ENCODE data around the gene ACTR8. TPM values are rescaled to one million over a fixed set of nuclear protein-coding genes. Genes with fewer than 3 reads are reported as not detected.

Gene ACTR8
- total RNA-seq, 1 experiment from 2014 or later, result 21.1 TPM

DNA sequence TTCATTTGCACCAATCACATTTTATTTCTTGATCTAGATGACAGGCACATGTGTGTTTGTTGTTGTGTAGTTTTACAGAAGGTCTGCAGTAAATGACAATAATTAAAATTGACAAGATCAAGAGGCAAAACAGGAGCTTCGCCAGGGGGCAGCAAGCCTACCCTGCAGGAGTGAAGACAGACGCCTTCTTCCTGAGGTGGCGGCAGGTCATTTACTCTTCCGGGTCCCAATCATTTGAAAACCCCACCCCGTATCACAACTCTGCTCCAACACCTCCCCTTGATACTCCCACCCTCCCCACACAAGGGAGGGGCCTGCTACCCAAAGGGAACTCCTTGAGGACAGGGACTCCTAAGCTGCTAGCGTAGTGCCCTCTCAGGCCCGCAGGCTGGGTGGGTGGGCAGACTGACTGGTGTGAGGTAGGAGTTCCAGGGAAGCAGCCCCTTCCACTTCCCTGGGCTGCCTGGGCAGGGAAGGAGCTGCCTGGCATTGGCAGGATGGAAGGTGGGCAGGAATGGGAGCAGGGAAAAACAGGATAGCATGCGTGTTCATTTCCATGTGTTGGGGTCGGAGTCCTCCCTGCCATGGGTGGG lies 48.8 kb downstream of the ACTR8 start:
- H3K4me3 ChIP-seq (ENCODE audit: low read depth, low read length, poor library complexity, severe bottlenecking), result no peak overlapping the region
- H3K36me3 ChIP-seq (ENCODE audit: insufficient read depth, low read length, poor library complexity, severe bottlenecking), result no peaks in the 10 kb centered on the region
- no peak for DNase-seq (ENCODE audit: low spot score)
- ChIA-PET POLR2A (ENCODE audit: low non-redundant PET) (no interaction called here), CTCF (no interaction called here)
- no peak for TF ChIP-seq EZH2 (IDR thresholded peaks at IDR 0.05; ENCODE audit: borderline replicate concordance, low read depth, low read length, poor library complexity, severe bottlenecking)
- H3K9me3 ChIP-seq (ENCODE audit: low read depth, low read length, poor library complexity, severe bottlenecking), result no peaks in the 10 kb centered on the region
- intact Hi-C loops (cut with micrococcal nuclease; ENCODE audit: unreplicated experiment), result no loop called here
- no peaks in the 10 kb centered on the region for H3K27me3 ChIP-seq (replicated peaks; ENCODE audit: insufficient read depth, low read depth, low read length, poor library complexity)
- BruUV-seq (replicated peaks), result no TSS peak
- no peak overlapping the region for H3K27ac ChIP-seq (ENCODE audit: low read depth, low read length, poor library complexity, severe bottlenecking)
- H3K4me1 ChIP-seq (ENCODE audit: insufficient read depth, low read length, poor library complexity, severe bottlenecking), result no peaks in the 10 kb centered on the region

DNA sequence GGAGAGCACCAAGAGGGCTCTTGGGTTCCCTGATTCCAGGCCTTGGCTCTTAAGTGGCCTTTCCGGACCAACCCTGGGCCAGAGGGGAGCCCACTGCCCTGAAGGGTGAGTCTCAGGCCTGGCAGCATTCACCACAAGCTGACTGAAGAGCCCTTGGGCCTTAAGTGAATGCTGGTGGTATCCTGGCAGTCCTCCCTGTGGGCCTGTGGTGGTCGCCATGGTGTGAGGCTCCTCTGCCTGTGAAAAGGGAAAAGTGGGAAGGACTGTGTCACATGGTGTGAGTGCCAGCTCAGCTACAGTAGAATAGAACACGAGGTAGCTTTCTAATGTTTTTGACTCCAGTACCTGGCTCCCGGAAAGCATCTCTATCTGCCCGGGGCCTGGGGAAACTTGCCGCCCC lies 51.0 kb downstream of the ACTR8 start:
- CTCF ChIA-PET, result no interaction called here
- intact Hi-C loops (cut with micrococcal nuclease; ENCODE audit: unreplicated experiment), result no loop called here

DNA sequence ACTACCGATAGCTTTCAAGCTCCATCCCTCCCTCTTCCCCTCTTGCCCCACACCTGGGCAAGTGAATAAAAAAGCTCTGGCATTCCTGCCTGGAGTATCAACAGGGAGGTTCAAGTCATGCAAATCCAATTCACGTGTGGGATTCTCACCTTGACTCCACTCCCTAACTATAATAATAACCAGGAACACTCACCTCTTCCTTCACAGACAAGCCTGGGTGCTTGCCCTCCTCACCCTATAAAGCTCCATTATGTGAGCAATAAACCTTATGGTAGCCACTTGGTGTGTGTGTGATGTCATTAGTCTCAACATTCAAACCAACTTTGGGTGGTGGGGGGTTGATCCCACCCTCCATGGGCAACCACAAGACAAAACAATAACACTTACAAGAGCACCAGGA lies 52.3 kb downstream of the ACTR8 start:
- ChIA-PET CTCF (no interaction called here), POLR2A (ENCODE audit: low non-redundant PET) (no interaction called here)
- intact Hi-C loops (cut with micrococcal nuclease; ENCODE audit: unreplicated experiment), result no loop called here
- Histone ChIP-seq H3K4me1 (ENCODE audit: insufficient read depth, low read length, poor library complexity, severe bottlenecking) (no peaks in the 10 kb centered on the region), H3K36me3 (ENCODE audit: insufficient read depth, low read length, poor library complexity, severe bottlenecking) (no peaks in the 10 kb centered on the region), H3K27ac (ENCODE audit: low read depth, low read length, poor library complexity, severe bottlenecking) (no peak overlapping the region), H3K9me3 (ENCODE audit: low read depth, low read length, poor library complexity, severe bottlenecking) (no peaks in the 10 kb centered on the region), H3K27me3 (replicated peaks; ENCODE audit: insufficient read depth, low read depth, low read length, poor library complexity) (no peaks in the 10 kb centered on the region), H3K4me3 (ENCODE audit: low read depth, low read length, poor library complexity, severe bottlenecking) (no peak overlapping the region)
- BruUV-seq (replicated peaks), result no TSS peak
- DNase-seq (ENCODE audit: low spot score), result no peak
- no peak for TF ChIP-seq EZH2 (IDR thresholded peaks at IDR 0.05; ENCODE audit: borderline replicate concordance, low read depth, low read length, poor library complexity, severe bottlenecking)
- TF ChIP-seq, protein P1, sequence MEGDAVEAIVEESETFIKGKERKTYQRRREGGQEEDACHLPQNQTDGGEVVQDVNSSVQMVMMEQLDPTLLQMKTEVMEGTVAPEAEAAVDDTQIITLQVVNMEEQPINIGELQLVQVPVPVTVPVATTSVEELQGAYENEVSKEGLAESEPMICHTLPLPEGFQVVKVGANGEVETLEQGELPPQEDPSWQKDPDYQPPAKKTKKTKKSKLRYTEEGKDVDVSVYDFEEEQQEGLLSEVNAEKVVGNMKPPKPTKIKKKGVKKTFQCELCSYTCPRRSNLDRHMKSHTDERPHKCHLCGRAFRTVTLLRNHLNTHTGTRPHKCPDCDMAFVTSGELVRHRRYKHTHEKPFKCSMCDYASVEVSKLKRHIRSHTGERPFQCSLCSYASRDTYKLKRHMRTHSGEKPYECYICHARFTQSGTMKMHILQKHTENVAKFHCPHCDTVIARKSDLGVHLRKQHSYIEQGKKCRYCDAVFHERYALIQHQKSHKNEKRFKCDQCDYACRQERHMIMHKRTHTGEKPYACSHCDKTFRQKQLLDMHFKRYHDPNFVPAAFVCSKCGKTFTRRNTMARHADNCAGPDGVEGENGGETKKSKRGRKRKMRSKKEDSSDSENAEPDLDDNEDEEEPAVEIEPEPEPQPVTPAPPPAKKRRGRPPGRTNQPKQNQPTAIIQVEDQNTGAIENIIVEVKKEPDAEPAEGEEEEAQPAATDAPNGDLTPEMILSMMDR (conservative IDR thresholded peaks at IDR 0.05; ENCODE audit: low read depth, low read length), result no peak

More for the DNA sequence above, 51.0 kb downstream of the ACTR8 start:
- Histone ChIP-seq H3K27me3 (replicated peaks; ENCODE audit: insufficient read depth, low read depth, low read length, poor library complexity) (no peaks in the 10 kb centered on the region), H3K9me3 (ENCODE audit: low read depth, low read length, poor library complexity, severe bottlenecking) (no peaks in the 10 kb centered on the region), H3K4me1 (ENCODE audit: insufficient read depth, low read length, poor library complexity, severe bottlenecking) (no peaks in the 10 kb centered on the region), H3K36me3 (ENCODE audit: insufficient read depth, low read length, poor library complexity, severe bottlenecking) (no peaks in the 10 kb centered on the region), H3K4me3 (ENCODE audit: low read depth, low read length, poor library complexity, severe bottlenecking) (no peak overlapping the region), H3K27ac (ENCODE audit: low read depth, low read length, poor library complexity, severe bottlenecking) (no peak overlapping the region)
- POLR2A ChIA-PET (ENCODE audit: low non-redundant PET), result no interaction called here
- TF ChIP-seq EZH2 (IDR thresholded peaks at IDR 0.05; ENCODE audit: borderline replicate concordance, low read depth, low read length, poor library complexity, severe bottlenecking), result no peak
- TF ChIP-seq, protein P1 (conservative IDR thresholded peaks at IDR 0.05; ENCODE audit: low read depth, low read length), result no peak
- no TSS peak for BruUV-seq (replicated peaks)
- DNase-seq (ENCODE audit: low spot score), result no peak

DNA sequence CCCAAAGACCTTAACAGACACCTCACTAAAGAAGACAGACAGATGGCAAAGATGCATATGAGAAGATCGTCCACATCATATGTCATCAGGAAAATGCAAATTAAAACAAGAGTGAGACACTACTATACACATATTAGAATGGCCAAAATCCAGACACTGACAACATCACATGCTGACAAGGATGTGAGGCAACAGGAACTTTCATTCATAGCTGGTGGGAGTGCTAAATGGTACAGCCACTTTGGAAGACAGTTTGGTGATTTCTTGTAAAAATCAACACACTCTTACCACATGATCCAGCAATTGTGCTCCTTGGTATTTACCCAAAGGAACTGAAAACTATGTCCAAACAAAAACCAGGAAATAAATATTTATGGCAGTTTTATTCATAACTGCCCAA lies 53.4 kb downstream of the ACTR8 start:
- intact Hi-C loops (cut with micrococcal nuclease; ENCODE audit: unreplicated experiment), result no loop called here
- H3K27me3 ChIP-seq (replicated peaks; ENCODE audit: insufficient read depth, low read depth, low read length, poor library complexity), result no peaks in the 10 kb centered on the region
- no TSS peak for BruUV-seq (replicated peaks)
- no peak for DNase-seq (ENCODE audit: low spot score)
- CTCF ChIA-PET, result no interaction called here
- no peaks in the 10 kb centered on the region for H3K36me3 ChIP-seq (ENCODE audit: insufficient read depth, low read length, poor library complexity, severe bottlenecking)
- POLR2A ChIA-PET (ENCODE audit: low non-redundant PET), result no interaction called here
- no peaks in the 10 kb centered on the region for H3K4me1 ChIP-seq (ENCODE audit: insufficient read depth, low read length, poor library complexity, severe bottlenecking)
- H3K4me3 ChIP-seq (ENCODE audit: low read depth, low read length, poor library complexity, severe bottlenecking), result no peak overlapping the region
- H3K9me3 ChIP-seq (ENCODE audit: low read depth, low read length, poor library complexity, severe bottlenecking), result no peaks in the 10 kb centered on the region
- TF ChIP-seq, protein P1 (conservative IDR thresholded peaks at IDR 0.05; ENCODE audit: low read depth, low read length), result no peak
- no peak for TF ChIP-seq EZH2 (IDR thresholded peaks at IDR 0.05; ENCODE audit: borderline replicate concordance, low read depth, low read length, poor library complexity, severe bottlenecking)
- no peak overlapping the region for H3K27ac ChIP-seq (ENCODE audit: low read depth, low read length, poor library complexity, severe bottlenecking)

All from A673 (cell line).